Measurements from ENCODE around the gene CTNNA3. TPM values are rescaled to one million over a fixed set of nuclear protein-coding genes. Genes with fewer than 3 reads are reported as not detected.
"Not testable (repeated sequence)": the region's sequence is repeated elsewhere in the genome, so short reads cannot be mapped to it uniquely, and the experiment has no call there.

Gene CTNNA3
- total RNA-seq, 1 experiment from 2014 or later, result 0.20 TPM

GRCh38 chr10:67401711-67402110 is 294.3 kb downstream of the CTNNA3 start:
- no peak overlapping the region for H3K27ac Mint-ChIP-seq (ENCODE audit: unreplicated experiment)
- H3K9me3 ChIP-seq, result no peaks in the 10 kb centered on the region; the same call in 1 of the 2 replicates
- no peaks in the 10 kb centered on the region for H3K36me3 Mint-ChIP-seq (ENCODE audit: insufficient read depth, unreplicated experiment)
- intact Hi-C loops (cut with micrococcal nuclease; ENCODE audit: unreplicated experiment), result no loop called here
- no peak overlapping the region for H3K4me3 ChIP-seq (ENCODE audit: low read depth, low read length)
- H3K4me3 Mint-ChIP-seq (ENCODE audit: unreplicated experiment), result no peak overlapping the region
- CTCF ChIA-PET, result no interaction called here
- DNase-seq, result no peak
- no peaks in the 10 kb centered on the region for H3K36me3 ChIP-seq (ENCODE audit: control insufficient read depth, insufficient read depth, low read length)
- no peaks in the 10 kb centered on the region for H3K27me3 ChIP-seq (replicated peaks; ENCODE audit: control insufficient read depth, insufficient read depth, low read length)
- H3K9me3 Mint-ChIP-seq (ENCODE audit: unreplicated experiment), result peaks cover 33% of the 10 kb centered on the region
- no peaks in the 10 kb centered on the region for H3K27me3 Mint-ChIP-seq (ENCODE audit: insufficient read depth, unreplicated experiment)
- H3K4me1 Mint-ChIP-seq (ENCODE audit: low read depth, unreplicated experiment), result no peaks in the 10 kb centered on the region
- BruUV-seq (replicated peaks), result no TSS peak
- no peak for TF ChIP-seq CTCF (IDR thresholded peaks at IDR 0.05; ENCODE audit: insufficient read depth in 1 of 2, low read depth in 1 of 2, low read length in 1 of 2, severe bottlenecking in 1 of 2, unreplicated experiment in 1 of 2)
- POLR2A ChIA-PET, result no interaction called here
- H3K4me1 ChIP-seq, result no peaks in the 10 kb centered on the region

DNA sequence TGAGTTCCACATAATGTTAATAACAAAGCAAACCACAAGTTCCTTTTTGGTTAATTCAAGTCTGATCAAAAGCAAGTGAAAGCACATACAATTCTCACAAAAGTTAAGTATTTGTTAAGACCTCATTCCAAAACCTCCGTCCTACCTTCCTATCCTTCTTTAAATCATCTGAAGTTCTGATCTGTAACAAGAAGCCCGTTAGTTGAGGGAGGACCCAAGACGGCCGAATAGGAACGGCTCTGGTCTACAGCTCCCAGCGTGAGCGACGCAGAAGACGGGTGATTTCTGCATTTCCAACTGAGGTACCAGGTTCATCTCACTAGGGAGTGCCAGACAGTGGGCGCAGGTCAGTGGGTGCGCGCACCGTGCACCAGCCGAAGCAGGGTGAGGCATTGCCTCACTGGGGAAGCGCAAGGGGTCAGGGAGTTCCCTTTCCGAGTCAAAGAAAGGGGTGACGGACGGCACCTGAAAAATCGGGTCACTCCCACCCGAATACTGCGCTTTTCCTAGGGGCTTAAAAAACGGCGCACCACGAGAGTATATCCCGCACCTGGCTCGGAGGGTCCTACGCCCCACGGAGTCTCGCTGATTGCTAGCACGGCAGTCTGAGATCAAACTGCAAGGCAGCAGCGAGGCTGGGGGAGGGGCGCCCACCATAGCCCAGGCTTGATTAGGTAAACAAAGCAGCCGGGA is 309.0 kb downstream of the CTNNA3 start:
- H3K36me3 Mint-ChIP-seq (ENCODE audit: insufficient read depth, unreplicated experiment); CTCF ChIA-PET; H3K27me3 Mint-ChIP-seq (ENCODE audit: insufficient read depth, unreplicated experiment); H3K36me3 ChIP-seq (ENCODE audit: control insufficient read depth, insufficient read depth, low read length); BruUV-seq (replicated peaks); H3K4me1 ChIP-seq; intact Hi-C loops (cut with micrococcal nuclease; ENCODE audit: unreplicated experiment); POLR2A ChIA-PET; H3K9me3 ChIP-seq; DNase-seq; H3K4me3 ChIP-seq (ENCODE audit: low read depth, low read length); H3K27me3 ChIP-seq (replicated peaks; ENCODE audit: control insufficient read depth, insufficient read depth, low read length); H3K9me3 Mint-ChIP-seq (ENCODE audit: unreplicated experiment); H3K4me3 Mint-ChIP-seq (ENCODE audit: unreplicated experiment); H3K4me1 Mint-ChIP-seq (ENCODE audit: low read depth, unreplicated experiment); H3K27ac Mint-ChIP-seq (ENCODE audit: unreplicated experiment): not testable (repeated sequence)

DNA sequence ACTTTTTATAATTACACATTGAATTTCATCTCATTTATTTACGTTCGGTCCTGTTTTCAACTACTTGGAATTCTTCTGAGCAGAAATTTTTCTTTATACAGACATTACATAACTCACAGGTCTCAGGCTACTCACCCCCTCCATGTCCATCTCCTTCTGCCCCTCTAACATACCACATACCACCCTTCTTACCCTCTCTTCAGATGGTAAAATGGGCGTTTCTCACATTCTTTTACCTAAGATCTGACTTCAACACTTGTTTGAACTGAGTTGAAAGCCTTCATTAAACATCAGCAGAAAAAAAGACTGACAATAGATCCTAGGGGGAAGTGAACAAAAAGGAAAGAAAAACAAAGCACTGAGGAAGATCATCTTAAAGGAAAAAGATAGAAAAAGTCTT is 309.7 kb downstream of the CTNNA3 start:
- no peaks in the 10 kb centered on the region for H3K9me3 Mint-ChIP-seq (ENCODE audit: unreplicated experiment)
- CTCF ChIA-PET, result no interaction called here
- no peak overlapping the region for H3K4me3 Mint-ChIP-seq (ENCODE audit: unreplicated experiment)
- DNase-seq, result no peak
- H3K4me1 Mint-ChIP-seq (ENCODE audit: low read depth, unreplicated experiment), result peaks cover 7% of the 10 kb centered on the region
- no peaks in the 10 kb centered on the region for H3K9me3 ChIP-seq
- POLR2A ChIA-PET, result no interaction called here
- H3K27ac Mint-ChIP-seq (ENCODE audit: unreplicated experiment), result no peak overlapping the region
- intact Hi-C loops (cut with micrococcal nuclease; ENCODE audit: unreplicated experiment), result no loop called here
- no peaks in the 10 kb centered on the region for H3K27me3 ChIP-seq (replicated peaks; ENCODE audit: control insufficient read depth, insufficient read depth, low read length)
- BruUV-seq (replicated peaks), result no TSS peak
- no peaks in the 10 kb centered on the region for H3K27me3 Mint-ChIP-seq (ENCODE audit: insufficient read depth, unreplicated experiment)
- no peaks in the 10 kb centered on the region for H3K36me3 Mint-ChIP-seq (ENCODE audit: insufficient read depth, unreplicated experiment)
- no peaks in the 10 kb centered on the region for H3K4me1 ChIP-seq
- no peaks in the 10 kb centered on the region for H3K36me3 ChIP-seq (ENCODE audit: control insufficient read depth, insufficient read depth, low read length)
- no peak overlapping the region for H3K4me3 ChIP-seq (ENCODE audit: low read depth, low read length)
- TF ChIP-seq CTCF (IDR thresholded peaks at IDR 0.05; ENCODE audit: insufficient read depth in 1 of 2, low read depth in 1 of 2, low read length in 1 of 2, severe bottlenecking in 1 of 2, unreplicated experiment in 1 of 2), result no peak

Measured in Caco-2 (cell line).